ENCODE data around the gene SMURF1.

The SMURF1 gene

GRCh38 chr7:99027241-99027640, 116.7 kb downstream of the SMURF1 start:
- DNase-seq: no peak

DNA sequence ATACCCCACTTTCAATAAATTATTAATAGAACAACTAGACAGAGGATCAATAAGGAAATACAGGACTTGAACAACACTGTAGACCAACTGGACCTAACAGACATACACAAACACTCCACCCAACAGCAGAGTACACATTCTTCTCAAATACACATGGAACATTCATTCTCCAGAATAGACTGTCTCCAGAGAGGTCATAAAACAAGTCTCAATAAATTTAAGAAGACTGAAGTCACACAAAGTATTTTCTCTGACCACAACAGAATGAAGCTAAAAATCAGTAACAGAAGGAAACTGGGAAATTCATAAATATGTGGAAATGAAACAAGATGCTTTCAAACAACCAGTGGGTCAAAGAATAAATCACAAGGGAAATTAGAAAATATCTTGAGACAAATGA, 119.8 kb downstream of the SMURF1 start:
- no peak for DNase-seq

- DNase-seq: no peak
Observed at GRCh38 chr7:99021941-99022560, 121.9 kb downstream of the SMURF1 start.

- no peak for DNase-seq
Observed at GRCh38 chr7:99020413-99020715, 123.5 kb downstream of the SMURF1 start.

DNA sequence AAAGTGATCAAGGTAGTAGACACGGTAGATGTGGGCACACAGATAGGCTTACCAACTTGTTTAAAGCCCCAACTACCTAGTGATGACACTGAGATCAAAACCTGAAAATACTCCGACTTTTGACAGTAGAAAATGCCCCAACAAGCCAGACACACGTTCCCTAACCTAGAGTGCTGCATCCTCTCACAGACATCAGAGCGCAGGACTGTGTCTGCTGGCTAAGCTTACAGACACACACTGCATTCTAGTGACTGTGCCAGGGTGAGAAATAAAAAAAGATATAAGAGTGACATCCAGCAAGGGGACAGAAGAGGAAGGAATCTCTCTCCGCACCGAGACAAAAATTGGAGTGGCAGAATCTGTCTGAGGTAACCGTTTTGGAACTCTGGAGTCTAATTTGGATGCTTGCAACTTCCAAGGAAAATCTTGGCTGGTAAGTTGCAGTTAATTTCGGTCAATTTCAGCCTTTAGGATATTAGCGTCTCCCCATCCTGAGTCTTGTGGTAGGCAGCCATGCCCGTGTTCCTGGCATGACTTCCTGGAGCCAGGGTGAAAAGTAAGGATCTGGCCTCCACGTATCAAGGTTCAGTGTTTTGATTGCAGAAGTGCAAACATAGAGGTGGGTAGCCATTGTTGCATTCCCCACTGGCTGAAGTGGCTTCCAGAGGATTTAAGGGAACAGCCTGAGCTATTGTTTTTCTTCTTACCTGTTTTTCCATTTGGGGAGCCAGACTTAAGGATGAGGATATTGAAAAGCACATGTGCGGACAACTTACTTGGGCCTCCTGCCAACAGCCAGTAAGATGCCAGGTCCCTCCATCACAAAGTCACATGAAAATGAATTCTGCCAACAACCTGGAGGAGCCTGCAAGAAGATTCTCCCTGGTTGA, 124.1 kb downstream of the SMURF1 start:
- no peak for DNase-seq

DNA sequence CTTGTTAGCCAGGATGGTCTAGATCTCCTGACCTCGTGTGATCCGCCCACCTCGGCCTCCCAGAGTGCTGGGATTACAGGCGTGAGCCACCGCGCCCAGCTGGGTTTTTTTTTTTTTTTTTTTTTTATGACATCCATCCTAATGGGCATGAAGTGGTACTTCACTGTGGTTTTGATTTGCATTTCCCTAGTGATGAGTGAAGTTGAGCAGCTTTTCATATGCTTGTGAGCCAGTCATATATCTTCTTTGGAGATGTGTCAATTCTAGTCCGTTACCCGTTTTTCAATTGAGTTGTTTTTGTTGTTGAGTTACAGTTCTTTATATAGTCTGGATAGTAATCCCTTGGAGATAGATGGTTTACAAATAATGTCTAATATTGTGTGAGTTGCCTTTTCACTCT, 127.7 kb downstream of the SMURF1 start:
- DNase-seq: no peak

- DNase-seq: no peak
Observed at GRCh38 chr7:99014113-99014985, 129.6 kb downstream of the SMURF1 start.

DNA sequence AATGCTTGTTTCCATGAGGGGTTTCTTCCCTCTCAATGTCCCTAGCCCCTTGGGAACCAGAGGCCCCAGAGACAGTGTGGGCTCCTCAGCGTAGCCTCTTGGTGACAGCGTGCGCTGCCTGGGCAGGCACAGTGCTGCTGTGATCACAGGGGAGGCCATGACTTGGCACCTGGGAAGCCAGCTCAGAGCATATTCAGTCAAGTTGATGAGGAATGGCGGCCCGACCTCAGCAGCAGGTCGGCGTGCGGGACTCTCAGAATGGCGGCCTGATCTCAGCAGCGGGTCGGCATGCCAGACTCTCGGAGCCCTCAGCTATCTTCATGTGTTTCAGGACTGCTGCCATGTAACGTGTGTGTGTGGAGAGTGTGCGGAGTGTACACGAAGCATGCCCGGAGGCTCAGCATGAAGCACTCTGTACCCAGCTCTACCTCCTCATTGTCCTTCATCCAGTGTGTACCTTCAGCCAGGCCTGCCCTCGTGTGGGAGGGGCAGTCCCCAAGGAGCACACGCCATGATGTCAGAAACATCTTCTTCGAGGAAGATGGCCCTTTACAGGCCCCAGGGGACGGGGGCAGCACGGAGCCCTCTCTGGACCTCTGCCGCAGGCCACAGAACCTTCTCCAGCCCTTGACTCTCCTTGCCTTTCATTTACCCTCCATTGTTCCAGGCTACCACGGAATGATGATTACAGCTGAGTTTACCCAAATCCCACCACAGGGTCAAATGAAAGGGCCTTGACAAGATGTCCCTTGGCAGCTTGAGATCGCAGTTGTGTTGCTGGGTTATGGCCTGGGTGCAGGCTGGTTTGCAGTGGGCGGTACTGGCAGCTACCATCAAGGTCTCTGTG, 130.4 kb downstream of the SMURF1 start:
- no peak for DNase-seq

DNA sequence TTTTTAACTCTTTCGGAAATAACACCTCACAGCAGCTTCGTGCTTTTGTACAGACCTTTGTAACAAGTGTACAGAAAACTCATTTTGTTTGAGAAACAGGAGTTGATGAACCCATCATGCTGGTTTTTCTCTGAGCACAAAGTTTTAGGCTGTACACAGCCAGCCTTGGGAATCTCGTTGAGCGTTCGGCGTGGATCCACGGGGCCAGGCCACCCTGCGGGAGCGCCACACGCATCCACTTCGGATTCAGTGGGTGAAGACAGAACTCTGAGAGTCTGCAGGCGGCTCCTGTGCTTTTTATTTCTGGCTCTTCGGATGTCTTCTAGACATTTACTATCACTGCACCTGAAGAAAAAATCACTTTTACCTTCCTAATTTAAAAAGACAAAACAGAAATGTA, 131.2 kb downstream of the SMURF1 start:
- DNase-seq: no peak

- DNase-seq: no peak
Observed at GRCh38 chr7:99011706-99012404, 132.1 kb downstream of the SMURF1 start.

GRCh38 chr7:99011341-99011705, 132.6 kb downstream of the SMURF1 start:
- no peak for DNase-seq

GRCh38 chr7:99010281-99010680, 133.6 kb downstream of the SMURF1 start:
- DNase-seq: no peak

GRCh38 chr7:99008921-99009530, 134.9 kb downstream of the SMURF1 start:
- no peak for DNase-seq

DNA sequence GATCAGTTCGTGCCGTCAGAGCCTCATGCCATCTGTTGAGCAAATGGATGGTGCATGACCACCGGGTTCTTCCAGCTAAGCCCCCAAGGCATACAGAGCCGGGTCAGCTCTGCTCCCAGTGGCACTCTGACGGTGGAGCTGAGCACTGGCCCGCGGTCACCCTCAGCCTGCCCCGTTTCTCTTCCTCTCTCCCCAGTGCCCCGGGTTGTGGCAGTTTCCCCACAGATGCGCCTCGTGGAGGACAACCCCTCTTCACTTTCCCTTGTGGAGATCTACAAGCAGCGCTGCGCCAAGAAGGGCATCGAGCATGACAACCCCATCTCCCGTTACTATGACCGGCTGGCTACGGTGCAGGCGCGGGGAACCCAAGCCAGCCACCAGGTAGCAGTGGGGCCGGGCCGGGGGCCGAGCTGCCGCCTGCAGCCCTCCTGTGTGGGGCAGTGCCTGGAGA, 135.7 kb downstream of the SMURF1 start:
- DNase-seq: no peak

GRCh38 chr7:99006739-99007424, 137.0 kb downstream of the SMURF1 start:
- no peak for DNase-seq

GRCh38 chr7:99005776-99006175, 138.1 kb downstream of the SMURF1 start:
- DNase-seq: no peak

DNA sequence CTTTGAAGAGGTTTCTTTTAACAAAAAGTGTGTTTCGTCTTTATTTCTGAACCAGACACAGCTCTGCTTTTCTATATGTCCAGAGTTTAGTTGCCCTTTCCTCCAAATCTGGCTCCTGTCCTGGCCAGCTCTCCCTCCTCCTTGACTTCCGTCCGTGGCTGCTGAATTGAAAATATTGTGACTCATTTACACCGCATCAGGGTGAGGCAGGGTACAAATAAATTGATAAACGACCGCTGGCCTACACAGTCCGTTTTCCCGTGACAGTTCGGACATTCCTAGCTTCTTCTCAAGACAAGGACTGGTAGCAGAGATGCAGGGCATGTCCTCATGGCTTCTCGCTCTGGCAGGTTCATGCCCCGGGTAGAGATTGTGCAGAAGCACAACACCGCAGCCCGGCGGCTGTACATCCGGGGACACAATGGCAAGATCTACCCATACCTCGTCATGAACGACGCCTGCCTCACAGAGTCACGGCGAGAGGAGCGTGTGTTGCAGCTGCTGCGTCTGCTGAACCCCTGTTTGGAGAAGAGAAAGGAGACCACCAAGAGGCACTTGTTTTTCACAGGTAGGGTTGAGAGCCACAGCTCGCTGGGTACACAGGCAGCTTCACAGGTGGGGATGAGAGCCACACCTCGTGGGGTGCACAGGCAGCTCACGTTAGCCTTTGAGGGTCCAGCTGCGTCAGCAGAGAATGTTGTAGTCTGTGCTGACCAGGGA, 139.0 kb downstream of the SMURF1 start:
- DNase-seq: no peak

DNA sequence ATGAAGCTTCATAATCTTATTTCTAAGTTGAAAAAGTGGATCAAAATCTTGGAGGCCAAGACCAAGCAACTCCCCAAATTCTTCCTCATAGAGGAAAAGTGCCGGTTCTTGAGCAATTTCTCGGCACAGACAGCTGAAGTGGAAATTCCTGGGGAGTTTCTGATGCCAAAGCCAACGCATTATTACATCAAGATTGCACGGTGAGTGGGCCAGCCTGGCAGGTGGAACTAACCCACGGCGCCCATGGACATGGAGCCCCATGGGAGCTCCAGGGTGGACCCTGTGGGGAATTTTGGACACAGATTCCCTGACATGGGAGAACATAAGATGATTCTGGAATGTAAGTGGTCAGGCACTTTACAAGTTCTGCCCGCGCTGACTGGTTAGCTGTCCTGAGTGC, 139.7 kb downstream of the SMURF1 start:
- DNase-seq: no peak

- no peak for DNase-seq
Observed at GRCh38 chr7:99003419-99003818, 140.5 kb downstream of the SMURF1 start.

DNA sequence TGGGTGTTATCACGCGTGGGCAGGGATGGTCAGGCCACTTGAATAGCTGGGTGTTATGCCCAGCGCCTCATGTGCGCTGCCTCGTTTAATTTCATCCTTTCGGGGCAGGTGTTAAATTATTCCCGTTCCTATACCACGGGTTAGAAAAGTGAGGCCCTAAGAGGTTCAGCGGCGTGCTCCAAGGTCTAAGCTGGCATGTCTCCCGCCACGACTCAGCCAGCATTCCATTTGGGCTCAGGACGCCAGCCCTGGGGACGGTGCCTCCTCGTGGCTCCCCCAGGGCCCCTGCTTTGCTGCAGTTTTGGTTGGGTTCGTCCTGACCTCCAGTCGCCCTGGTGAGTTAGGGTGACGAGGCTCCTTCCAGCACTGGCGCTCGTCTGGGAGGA, 141.1 kb downstream of the SMURF1 start:
- no peak for DNase-seq

Data from NCI-H524 treated with DMSO at 0.1 percent for 48 hours (cell line).